GM19372 (cell line): ENCODE data around the gene SPATA13.
"Not testable (repeated sequence)": the region's sequence is repeated elsewhere in the genome, so short reads cannot be mapped to it uniquely, and the experiment has no call there.

Source experiments
- ATAC-seq: cut with Tn5 transposase; IDR thresholded peaks from one replicate; pipeline ENCODE4 v1.9.1; 2021; ENCODE audit warnings: mild to moderate bottlenecking, low read depth, moderate library complexity; ENCODE audit not compliant: unreplicated experiment

Gene SPATA13

DNA sequence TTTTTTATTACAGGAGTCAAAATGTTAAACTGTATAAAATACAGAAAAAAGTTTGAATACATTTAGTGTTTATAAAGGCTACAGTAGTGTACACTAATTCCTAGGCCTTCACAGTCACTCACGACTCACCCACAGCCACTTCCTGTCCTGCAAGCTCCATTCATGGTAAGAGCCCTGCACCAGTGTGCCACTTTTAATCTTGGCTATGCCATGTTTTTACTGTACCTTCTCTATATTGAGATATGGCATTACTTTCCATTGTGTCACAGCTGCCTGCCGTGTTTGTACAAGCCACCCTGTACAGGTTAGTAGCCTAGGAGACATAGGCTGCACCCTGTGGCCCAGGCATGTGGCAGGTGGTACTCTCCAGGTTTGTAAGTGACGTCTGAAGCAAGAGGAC is 180.9 kb downstream of the SPATA13 start:
- ATAC-seq: no peak

DNA sequence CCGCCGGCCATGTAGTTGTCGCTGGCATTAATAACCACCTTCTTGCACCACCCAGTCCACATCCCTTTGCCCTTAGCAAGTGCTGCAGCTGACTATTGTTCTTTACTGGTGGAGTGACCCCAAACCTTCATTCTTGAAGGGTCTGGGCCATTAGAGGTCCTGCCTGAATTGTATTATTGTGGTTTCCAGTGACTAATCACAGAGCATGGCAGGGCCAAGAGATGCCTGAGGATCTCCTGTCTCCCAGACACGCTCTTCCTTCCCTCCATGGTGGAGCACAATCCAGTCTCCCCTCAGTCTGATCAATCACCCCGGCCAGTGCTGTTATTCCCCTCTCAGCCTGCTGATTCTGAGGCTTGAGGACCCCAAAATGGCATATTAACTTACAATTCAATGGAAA is 187.9 kb downstream of the SPATA13 start:
- no peak for ATAC-seq

DNA sequence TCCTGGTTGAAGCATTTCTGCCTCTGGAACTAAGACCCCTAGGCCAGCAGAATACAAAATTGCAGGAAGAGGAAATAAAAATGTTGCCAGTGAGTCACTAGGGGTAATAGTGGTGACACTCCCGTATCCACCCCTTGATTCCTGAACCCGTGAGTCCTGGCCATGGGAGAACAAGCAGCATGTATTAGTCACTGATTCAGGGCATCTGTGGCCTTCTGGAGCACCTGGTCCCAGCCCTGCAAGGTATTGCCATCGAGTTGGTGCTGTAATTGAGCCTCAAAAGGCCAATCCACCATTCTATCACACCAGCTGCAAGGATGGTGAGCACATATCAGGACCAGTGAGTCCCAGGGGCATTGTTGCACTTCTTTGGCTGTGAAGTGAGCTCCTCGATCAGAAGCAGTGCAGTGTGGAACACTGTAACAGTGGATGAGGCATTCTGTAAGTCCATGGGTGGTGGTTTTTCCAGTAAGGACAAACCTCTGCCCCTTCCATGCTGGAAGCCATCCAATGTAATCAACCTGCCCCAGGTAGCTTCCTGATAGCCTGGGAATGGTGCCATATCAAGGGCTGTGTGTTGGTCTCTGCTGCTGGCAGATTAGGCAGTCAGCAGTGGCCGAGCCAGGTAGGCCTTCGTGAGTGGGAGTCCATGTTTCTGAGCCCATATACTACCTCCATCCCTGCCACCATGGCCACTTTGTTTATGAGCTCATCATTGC is 188.4 kb downstream of the SPATA13 start:
- ATAC-seq: no peak

DNA sequence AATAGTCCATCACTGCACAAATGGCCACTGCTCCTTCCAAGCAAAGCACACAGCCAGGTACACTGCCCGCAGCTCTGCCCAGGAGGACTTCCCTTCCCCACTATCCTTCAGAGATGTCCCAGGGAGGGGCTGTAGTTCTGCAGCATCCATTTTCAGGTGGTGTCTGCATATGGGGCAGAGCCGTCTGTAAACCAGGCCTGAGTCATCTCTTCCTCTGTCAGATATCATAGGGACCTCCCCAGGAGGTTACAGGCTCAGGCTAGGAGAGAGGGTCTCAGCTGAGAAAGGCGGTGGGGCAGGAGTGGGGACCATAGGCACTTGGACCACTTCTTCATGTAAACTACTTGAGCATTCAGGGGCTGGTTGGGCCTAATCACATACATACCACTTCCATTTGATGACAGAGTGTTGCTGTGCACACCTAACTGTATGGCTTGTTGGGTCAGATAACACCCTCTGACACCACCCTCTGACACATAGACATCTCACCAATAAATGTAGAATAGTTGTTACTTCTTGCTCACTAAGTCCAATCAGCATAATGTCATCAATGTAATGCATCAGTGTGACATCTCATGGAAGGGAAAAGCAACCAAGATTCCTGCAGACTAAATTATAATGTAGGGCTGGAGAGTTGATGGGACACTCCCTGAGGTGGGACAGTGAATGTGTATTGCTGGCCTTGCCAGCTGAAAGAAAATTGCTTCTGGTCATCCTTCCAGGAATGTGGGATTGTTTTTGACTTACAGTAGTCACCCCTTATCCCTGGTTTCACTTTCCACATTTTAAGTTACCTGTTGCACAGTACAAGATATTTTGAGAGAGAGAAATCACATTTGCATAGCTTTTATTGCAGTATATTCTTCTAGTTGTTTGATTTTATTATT is 189.5 kb downstream of the SPATA13 start:
- ATAC-seq: not testable (repeated sequence)

DNA sequence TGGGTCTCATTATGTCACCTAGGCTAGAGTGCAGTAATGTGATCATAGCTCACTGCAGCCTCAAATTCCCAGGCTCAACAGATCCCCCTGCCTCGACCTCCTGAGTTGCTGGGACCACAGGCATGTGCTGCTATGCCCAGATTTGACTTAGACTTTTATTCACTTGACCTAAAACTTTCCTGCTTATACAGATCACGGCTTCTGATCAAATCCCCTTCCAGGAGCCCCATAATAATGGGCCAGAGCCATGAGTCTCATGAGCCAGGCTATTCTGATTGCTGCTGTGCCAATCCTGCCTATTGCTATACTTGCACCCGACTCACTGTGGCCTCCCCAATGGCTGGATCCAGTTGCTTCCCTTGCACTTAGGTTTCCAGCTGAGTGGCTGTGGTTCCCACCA is 190.9 kb downstream of the SPATA13 start:
- ATAC-seq: no peak

DNA sequence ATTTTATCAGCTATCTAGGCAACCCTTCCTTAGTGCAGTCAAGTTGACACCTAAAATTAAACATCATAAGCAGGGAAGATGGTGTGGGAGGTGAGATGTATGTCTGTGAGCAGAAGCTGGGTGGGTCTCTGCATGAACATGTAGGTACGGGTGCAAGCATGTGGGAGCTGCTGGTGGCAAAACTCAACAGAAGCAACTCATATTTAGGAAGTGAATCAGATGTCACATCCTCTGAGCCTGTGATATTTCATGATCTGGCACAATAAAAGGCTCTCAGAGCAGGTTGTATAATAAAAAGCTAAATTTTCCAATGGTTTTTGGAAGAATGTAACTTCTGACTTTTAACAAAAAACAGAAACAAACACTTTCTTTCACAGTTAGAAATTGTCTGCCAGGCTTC is 193.2 kb downstream of the SPATA13 start:
- ATAC-seq: no peak

DNA sequence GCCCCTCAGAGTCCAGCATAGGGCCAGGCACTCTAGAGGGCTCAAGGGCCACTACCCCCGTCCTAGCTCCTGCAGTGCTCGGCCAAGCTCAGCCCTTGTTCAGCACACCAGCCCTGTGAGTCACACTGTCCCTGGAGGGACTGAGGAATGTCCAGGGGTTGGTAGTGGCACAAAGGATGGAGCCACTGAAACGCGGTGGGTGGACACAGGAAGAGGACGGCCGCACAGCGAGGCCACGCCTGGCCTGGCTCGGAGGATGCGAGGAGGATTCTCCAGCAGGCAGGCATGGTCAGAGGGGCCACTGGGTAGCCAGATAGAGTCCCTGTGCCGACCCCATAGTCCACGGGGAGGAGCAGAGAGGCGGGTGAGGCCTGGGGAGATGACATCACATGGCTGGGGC is 194.6 kb downstream of the SPATA13 start:
- ATAC-seq: no peak

DNA sequence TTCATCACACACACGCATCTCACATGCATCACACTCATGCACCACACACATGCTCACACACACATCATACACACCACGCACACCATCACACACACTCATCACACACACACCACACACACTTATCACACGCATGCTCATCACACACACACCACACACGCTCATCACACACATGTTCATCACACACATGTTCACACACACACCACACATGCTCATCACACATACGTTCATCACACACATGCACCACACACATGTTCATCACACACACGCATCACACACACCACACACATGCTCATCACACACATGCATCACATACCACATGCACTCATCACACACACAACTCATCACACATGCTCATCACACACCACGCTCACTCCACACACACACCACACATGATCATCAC is 195.8 kb downstream of the SPATA13 start:
- no peak for ATAC-seq
